ENCODE measurements around the gene ROPN1L. TPM values are rescaled to one million over a fixed set of nuclear protein-coding genes. Genes with fewer than 3 reads are reported as not detected.

Gene ROPN1L
- total RNA-seq, 1 donor from 2014 or later, result not detected

- Mint-ChIP-seq H3K36me3 (ENCODE audit: unreplicated experiment) (no peaks in the 10 kb centered on the region), H3K27me3 (ENCODE audit: unreplicated experiment) (peaks cover 4% of the 10 kb centered on the region), H3K9me3 (ENCODE audit: unreplicated experiment) (no peaks in the 10 kb centered on the region), H3K4me3 (ENCODE audit: unreplicated experiment) (no peak overlapping the region), H3K4me1 (ENCODE audit: low read depth, unreplicated experiment) (peaks cover 31% of the 10 kb centered on the region), H3K27ac (ENCODE audit: unreplicated experiment) (no peak overlapping the region)
- no peak for TF ChIP-seq CTCF (IDR thresholded peaks at IDR 0.05; ENCODE audit: partially characterized antibody, unreplicated experiment)
- DNase-seq, result no peak
These were observed 64.9 kb downstream of the ROPN1L start for GRCh38 chr5:10506535-10506934.

GRCh38 chr5:10507575-10508096, 66.0 kb downstream of the ROPN1L start:
- DNase-seq, result no peak
- no peak overlapping the region for H3K27ac Mint-ChIP-seq (ENCODE audit: unreplicated experiment)
- TF ChIP-seq CTCF (IDR thresholded peaks at IDR 0.05; ENCODE audit: partially characterized antibody, unreplicated experiment), result no peak
- H3K9me3 Mint-ChIP-seq (ENCODE audit: unreplicated experiment), result peaks cover 2% of the 10 kb centered on the region
- H3K4me1 Mint-ChIP-seq (ENCODE audit: low read depth, unreplicated experiment), result peaks cover 29% of the 10 kb centered on the region
- H3K36me3 Mint-ChIP-seq (ENCODE audit: unreplicated experiment), result no peaks in the 10 kb centered on the region
- no peak overlapping the region for H3K4me3 Mint-ChIP-seq (ENCODE audit: unreplicated experiment)
- peaks cover 5% of the 10 kb centered on the region for H3K27me3 Mint-ChIP-seq (ENCODE audit: unreplicated experiment)

GRCh38 chr5:10509575-10509974, 67.9 kb downstream of the ROPN1L start:
- no peak overlapping the region for H3K27ac Mint-ChIP-seq (ENCODE audit: unreplicated experiment)

GRCh38 chr5:10511741-10512640, 70.3 kb downstream of the ROPN1L start:
- H3K9me3 Mint-ChIP-seq (ENCODE audit: unreplicated experiment), result peaks cover 3% of the 10 kb centered on the region
- H3K4me3 Mint-ChIP-seq (ENCODE audit: unreplicated experiment), result no peak overlapping the region
- H3K27me3 Mint-ChIP-seq (ENCODE audit: unreplicated experiment), result peaks cover 5% of the 10 kb centered on the region
- TF ChIP-seq CTCF (IDR thresholded peaks at IDR 0.05; ENCODE audit: partially characterized antibody, unreplicated experiment), result no peak
- H3K4me1 Mint-ChIP-seq (ENCODE audit: low read depth, unreplicated experiment), result peaks cover 22% of the 10 kb centered on the region
- H3K27ac Mint-ChIP-seq (ENCODE audit: unreplicated experiment), result peak overlapping the region; percentile 70
- H3K36me3 Mint-ChIP-seq (ENCODE audit: unreplicated experiment), result no peaks in the 10 kb centered on the region
- DNase-seq, result peak; percentile 39

More at GRCh38 chr5:10509575-10509974, 67.9 kb downstream of the ROPN1L start:
- DNase-seq, result no peak
- H3K9me3 Mint-ChIP-seq (ENCODE audit: unreplicated experiment), result peaks cover 2% of the 10 kb centered on the region
- TF ChIP-seq CTCF (IDR thresholded peaks at IDR 0.05; ENCODE audit: partially characterized antibody, unreplicated experiment), result no peak
- no peaks in the 10 kb centered on the region for H3K36me3 Mint-ChIP-seq (ENCODE audit: unreplicated experiment)
- H3K27me3 Mint-ChIP-seq (ENCODE audit: unreplicated experiment), result peaks cover 5% of the 10 kb centered on the region
- no peak overlapping the region for H3K4me3 Mint-ChIP-seq (ENCODE audit: unreplicated experiment)
- peaks cover 25% of the 10 kb centered on the region for H3K4me1 Mint-ChIP-seq (ENCODE audit: low read depth, unreplicated experiment)

All from glutamatergic neuron (in vitro differentiated cells).